ENCODE results near the gene POM121C. TPM values are rescaled to one million over a fixed set of nuclear protein-coding genes. Genes with fewer than 3 reads are reported as not detected.
"Not testable (repeated sequence)": the region's sequence is repeated elsewhere in the genome, so short reads cannot be mapped to it uniquely, and the experiment has no call there.

Gene POM121C
- total and polyA plus RNA-seq, 4 donors: 5.3 to 40.3 (median 25.7) TPM

- H3K4me3 ChIP-seq (ENCODE audit: low read length in 2 of 2); ATAC-seq (ENCODE audit: low FRiP score); H3K9me3 ChIP-seq (ENCODE audit: control insufficient read depth, low read length); H3K27me3 ChIP-seq (ENCODE audit: control insufficient read depth in 1 of 2, insufficient read depth in 2 of 2, low read length in 1 of 2); intact Hi-C loops (cut with DNase I); H3K36me3 ChIP-seq (ENCODE audit: control insufficient read depth in 1 of 2, insufficient read depth in 2 of 2, low read length in 1 of 2); DNase-seq; H3K27ac ChIP-seq (ENCODE audit: low read depth in 1 of 2, low read length in 2 of 2); H3K4me1 ChIP-seq (ENCODE audit: control insufficient read depth in 1 of 2, insufficient read depth in 2 of 2, low read length in 2 of 2): not testable (repeated sequence)
- WGBS, 2 donors: 76 to 79% methylated on average over 11 to 12 of the region's 13 CpGs
Observed at GRCh38 chr7:75419210-75419609, 66.9 kb downstream of the POM121C start.

- DNase-seq; H3K27ac ChIP-seq (ENCODE audit: low read depth in 1 of 2, low read length in 2 of 2); H3K36me3 ChIP-seq (ENCODE audit: control insufficient read depth in 1 of 2, insufficient read depth in 2 of 2, low read length in 1 of 2); H3K4me3 ChIP-seq (ENCODE audit: low read length in 2 of 2); H3K9me3 ChIP-seq (ENCODE audit: control insufficient read depth, low read length); H3K27me3 ChIP-seq (ENCODE audit: control insufficient read depth in 1 of 2, insufficient read depth in 2 of 2, low read length in 1 of 2); H3K4me1 ChIP-seq (ENCODE audit: control insufficient read depth in 1 of 2, insufficient read depth in 2 of 2, low read length in 2 of 2); intact Hi-C loops (cut with DNase I); ATAC-seq (ENCODE audit: low FRiP score): not testable (repeated sequence)
- 81 to 90% methylated on average over 13 to 16 of the region's 20 CpGs for WGBS, 2 donors
Observed at GRCh38 chr7:75418292-75418858, 67.7 kb downstream of the POM121C start.

GRCh38 chr7:75416787-75417186 lies 69.3 kb downstream of the POM121C start:
- H3K9me3 ChIP-seq (ENCODE audit: control insufficient read depth, low read length); H3K36me3 ChIP-seq (ENCODE audit: control insufficient read depth in 1 of 2, insufficient read depth in 2 of 2, low read length in 1 of 2); ATAC-seq (ENCODE audit: low FRiP score); H3K4me3 ChIP-seq (ENCODE audit: low read length in 2 of 2); intact Hi-C loops (cut with DNase I); H3K27me3 ChIP-seq (ENCODE audit: control insufficient read depth in 1 of 2, insufficient read depth in 2 of 2, low read length in 1 of 2); H3K27ac ChIP-seq (ENCODE audit: low read depth in 1 of 2, low read length in 2 of 2); DNase-seq; H3K4me1 ChIP-seq (ENCODE audit: control insufficient read depth in 1 of 2, insufficient read depth in 2 of 2, low read length in 2 of 2): not testable (repeated sequence)
- 82 to 83% methylated on average over 8 of the region's 9 CpGs for WGBS, 2 donors

- ATAC-seq (ENCODE audit: low FRiP score); H3K9me3 ChIP-seq (ENCODE audit: control insufficient read depth, low read length); H3K4me3 ChIP-seq (ENCODE audit: low read length in 2 of 2); H3K27ac ChIP-seq (ENCODE audit: low read depth in 1 of 2, low read length in 2 of 2); H3K27me3 ChIP-seq (ENCODE audit: control insufficient read depth in 1 of 2, insufficient read depth in 2 of 2, low read length in 1 of 2); H3K36me3 ChIP-seq (ENCODE audit: control insufficient read depth in 1 of 2, insufficient read depth in 2 of 2, low read length in 1 of 2); DNase-seq; H3K4me1 ChIP-seq (ENCODE audit: control insufficient read depth in 1 of 2, insufficient read depth in 2 of 2, low read length in 2 of 2); intact Hi-C loops (cut with DNase I): not testable (repeated sequence)
- WGBS, 2 donors: 83 to 89% methylated on average over 16 to 20 of the region's 27 CpGs
Observed at GRCh38 chr7:75415829-75416373, 70.2 kb downstream of the POM121C start.

GRCh38 chr7:75415428-75415817 lies 70.7 kb downstream of the POM121C start:
- ATAC-seq (ENCODE audit: low FRiP score); H3K36me3 ChIP-seq (ENCODE audit: control insufficient read depth in 1 of 2, insufficient read depth in 2 of 2, low read length in 1 of 2); H3K27me3 ChIP-seq (ENCODE audit: control insufficient read depth in 1 of 2, insufficient read depth in 2 of 2, low read length in 1 of 2); H3K27ac ChIP-seq (ENCODE audit: low read depth in 1 of 2, low read length in 2 of 2); H3K9me3 ChIP-seq (ENCODE audit: control insufficient read depth, low read length); H3K4me1 ChIP-seq (ENCODE audit: control insufficient read depth in 1 of 2, insufficient read depth in 2 of 2, low read length in 2 of 2); intact Hi-C loops (cut with DNase I); H3K4me3 ChIP-seq (ENCODE audit: low read length in 2 of 2); DNase-seq: not testable (repeated sequence)
- 80 to 82% methylated on average over 8 to 11 of the region's 11 CpGs for WGBS, 2 donors

DNA sequence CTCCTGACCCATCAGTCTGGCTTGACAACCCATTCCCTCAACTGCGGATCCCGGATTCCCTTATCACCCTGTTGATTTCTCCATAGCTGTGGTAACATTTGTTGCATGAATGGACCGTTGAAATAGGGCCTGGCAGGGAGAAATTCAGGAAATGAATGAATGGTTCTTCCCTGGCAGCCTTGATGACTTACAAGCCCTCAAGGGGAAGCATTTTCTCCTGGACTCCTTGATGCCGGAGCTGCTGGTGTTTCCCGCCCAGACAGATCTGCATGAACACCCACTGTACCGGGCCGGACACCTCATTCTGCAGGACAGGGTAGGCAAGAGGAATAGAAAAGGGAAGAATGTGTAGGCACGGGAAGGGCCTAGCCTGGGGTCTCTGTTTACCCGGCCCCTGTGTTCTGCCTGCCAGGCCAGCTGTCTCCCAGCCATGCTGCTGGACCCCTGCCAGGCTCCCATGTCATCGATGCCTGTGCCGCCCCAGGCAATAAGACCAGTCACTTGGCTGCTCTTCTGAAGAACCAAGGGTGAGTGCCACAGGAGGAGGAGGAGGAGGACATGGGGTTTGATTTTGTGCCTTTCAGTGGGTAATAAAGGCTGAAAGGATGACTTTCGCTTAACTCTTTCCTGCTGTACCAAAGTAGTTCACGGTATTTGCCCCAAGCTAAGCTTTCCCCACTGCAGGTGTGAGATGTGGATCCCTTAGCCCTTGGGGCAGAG lies 71.2 kb downstream of the POM121C start:
- H3K9me3 ChIP-seq (ENCODE audit: control insufficient read depth, low read length); DNase-seq; H3K4me1 ChIP-seq (ENCODE audit: control insufficient read depth in 1 of 2, insufficient read depth in 2 of 2, low read length in 2 of 2); H3K36me3 ChIP-seq (ENCODE audit: control insufficient read depth in 1 of 2, insufficient read depth in 2 of 2, low read length in 1 of 2); intact Hi-C loops (cut with DNase I); H3K27me3 ChIP-seq (ENCODE audit: control insufficient read depth in 1 of 2, insufficient read depth in 2 of 2, low read length in 1 of 2); H3K4me3 ChIP-seq (ENCODE audit: low read length in 2 of 2); ATAC-seq (ENCODE audit: low FRiP score); H3K27ac ChIP-seq (ENCODE audit: low read depth in 1 of 2, low read length in 2 of 2): not testable (repeated sequence)
- WGBS, 2 donors: 59 to 76% methylated on average over 8 to 12 of the region's 13 CpGs

- H3K9me3 ChIP-seq (ENCODE audit: control insufficient read depth, low read length); DNase-seq; intact Hi-C loops (cut with DNase I); H3K27ac ChIP-seq (ENCODE audit: low read depth in 1 of 2, low read length in 2 of 2); H3K4me1 ChIP-seq (ENCODE audit: control insufficient read depth in 1 of 2, insufficient read depth in 2 of 2, low read length in 2 of 2); ATAC-seq (ENCODE audit: low FRiP score); H3K27me3 ChIP-seq (ENCODE audit: control insufficient read depth in 1 of 2, insufficient read depth in 2 of 2, low read length in 1 of 2); H3K4me3 ChIP-seq (ENCODE audit: low read length in 2 of 2); H3K36me3 ChIP-seq (ENCODE audit: control insufficient read depth in 1 of 2, insufficient read depth in 2 of 2, low read length in 1 of 2): not testable (repeated sequence)
- WGBS, 2 donors: 47 to 57% methylated on average over 5 of the region's 6 CpGs
Observed at GRCh38 chr7:75414204-75414603, 71.9 kb downstream of the POM121C start.

DNA sequence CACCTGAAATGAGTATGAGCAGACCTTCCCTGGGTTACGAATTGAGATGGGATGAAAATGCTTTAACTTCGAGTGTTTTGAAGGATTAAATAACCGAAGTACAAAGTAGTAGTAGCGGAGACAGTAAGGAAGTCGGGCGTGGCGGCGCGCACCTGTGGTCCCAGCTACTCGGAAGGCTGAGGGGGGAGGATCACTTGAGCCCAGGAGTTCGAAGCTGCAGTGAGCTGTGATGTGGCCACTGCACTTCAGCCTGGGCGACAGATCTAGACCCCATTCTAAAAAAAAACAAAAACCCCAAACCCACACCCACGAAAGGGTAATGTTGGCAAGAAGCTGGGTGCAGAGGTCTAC lies 75.3 kb downstream of the POM121C start:
- WGBS, 2 donors: no CpG with 5 or more reads among the region's 13 CpGs
- DNase-seq; H3K4me3 ChIP-seq (ENCODE audit: low read length in 2 of 2); H3K4me1 ChIP-seq (ENCODE audit: control insufficient read depth in 1 of 2, insufficient read depth in 2 of 2, low read length in 2 of 2); H3K27ac ChIP-seq (ENCODE audit: low read depth in 1 of 2, low read length in 2 of 2); H3K27me3 ChIP-seq (ENCODE audit: control insufficient read depth in 1 of 2, insufficient read depth in 2 of 2, low read length in 1 of 2); ATAC-seq (ENCODE audit: low FRiP score); H3K9me3 ChIP-seq (ENCODE audit: control insufficient read depth, low read length); H3K36me3 ChIP-seq (ENCODE audit: control insufficient read depth in 1 of 2, insufficient read depth in 2 of 2, low read length in 1 of 2); intact Hi-C loops (cut with DNase I): not testable (repeated sequence)

Data from aorta (tissue), 5 donors.